K562 (cell line): ENCODE data around the gene METTL15. TPM values are rescaled to one million over a fixed set of nuclear protein-coding genes. Genes with fewer than 3 reads are reported as not detected.

ENCODE experiments used
- ATF1 ChIP-seq, 2 experiments: fragments of 450-650 bp in 1 of 2; IDR thresholded peaks; 2 replicates each; pipeline ENCODE4 v1.6.1; 2016; ENCODE audit warnings: missing compliant biosample characterization in 1 of 2, missing genetic modification characterization in 1 of 2
- CREM ChIP-seq: IDR thresholded peaks from 2 replicates; pipeline ENCODE4 v1.6.1; 2014; ENCODE audit warnings: antibody characterized with exemption, low read depth
- KDM1A ChIP-seq, 2 experiments: fragments of 450-650 bp; IDR thresholded peaks; 2 replicates each; pipeline ENCODE4 v1.6.1; 2016; ENCODE audit warnings: mild to moderate bottlenecking in 2 of 2
- NR4A1 ChIP-seq, 2 experiments: fragments of 250-450 bp in 1 of 2; fragments of 450-650 bp in 1 of 2; sonication (Bioruptor Pico) in 1 of 2; IDR thresholded peaks; 2 replicates each; pipeline versions ENCODE4 v1.4.0 to v1.6.1; 2016 to 2020; ENCODE audit warnings: mild to moderate bottlenecking in 2 of 2, missing compliant biosample characterization in 1 of 2, missing genetic modification characterization in 1 of 2, moderate library complexity in 1 of 2
- SAP30 ChIP-seq: fragments of 200-600 bp; sonication (generic); IDR thresholded peaks from 2 replicates; pipeline ENCODE4 v1.6.1; 2012; ENCODE audit warnings: borderline replicate concordance, low read depth, mild to moderate bottlenecking, moderate library complexity, low read length, control low read depth, inconsistent platforms; ENCODE audit not compliant: insufficient read depth, poor library complexity, severe bottlenecking
- SNIP1 ChIP-seq: fragments of 450-650 bp; IDR thresholded peaks from 2 replicates; pipeline ENCODE4 v1.7.1; 2017; ENCODE audit warnings: low read depth, mild to moderate bottlenecking
- TCF7L2 ChIP-seq: fragments of 150-350 bp; IDR thresholded peaks from 2 replicates; pipeline ENCODE4 v1.6.1; 2016; ENCODE audit warnings: low read depth, mild to moderate bottlenecking, low read length, moderate library complexity
- ZNF121 ChIP-seq: sonication (generic); formaldehyde crosslinking; conservative IDR thresholded peaks from 2 replicates; pipeline ENCODE4 v1.8.0; 2022; ENCODE audit warnings: missing genetic modification reagents
- ZNF217 ChIP-seq: sonication (generic); formaldehyde crosslinking; IDR thresholded peaks from 2 replicates; pipeline ENCODE4 v1.8.0; 2022; ENCODE audit warnings: mild to moderate bottlenecking, missing genetic modification reagents
- ZNF589 ChIP-seq: fragments of 200-800 bp; sonication (Bioruptor generic); IDR thresholded peaks from 2 replicates; pipeline ENCODE4 v1.6.1; 2016; ENCODE audit warnings: low read depth, missing genetic modification characterization, missing compliant biosample characterization
- polyA plus RNA-seq, 8 experiments: library from polyadenylated mRNA; depleted of rRNA in 4 of 8; stranded (reverse) in 5 of 8; unstranded in 3 of 8; fragments of >200 nt; fragmentation: Nextera tagmentation in 2 of 8; fragmentation: Illumina TruSeq in 1 of 8; extraction: Ambion mirVana in 2 of 8; extraction: Trizol in 1 of 8; gene quantifications; 2 replicates each; pipeline versions ENCODE4 v1.2.1 to v1.2.3, GENCODE V29; 2011 to 2014; ENCODE audit warnings: inconsistent platforms in 1 of 8, missing spikeins in 1 of 8
- total RNA-seq, 7 experiments: library from RNA; depleted of rRNA in 6 of 7; stranded (reverse); fragments of >200 nt in 6 of 7; fragmentation: Illumina TruSeq in 2 of 7; extraction: Trizol in 2 of 7; gene quantifications; 2 replicates each; pipeline versions ENCODE4 v1.2.1 to v1.2.3, GENCODE V29; 2011 to 2021; ENCODE audit warnings: low replicate concordance in 1 of 7
- TF ChIP-seq, protein P1 (sequence below): fragments of 150-350 bp; IDR thresholded peaks from 2 replicates; pipeline ENCODE4 v1.6.1; 2014; ENCODE audit warnings: low read depth, mild to moderate bottlenecking, low read length, borderline replicate concordance
- TF ChIP-seq, protein P2 (sequence below): sonication (generic); formaldehyde crosslinking; IDR thresholded peaks from 2 replicates; pipeline ENCODE4 v1.8.1; 2023; ENCODE audit warnings: mild to moderate bottlenecking, missing genetic modification reagents
- TF ChIP-seq, protein P3 (sequence below): fragments of 200-800 bp; sonication (Bioruptor generic); IDR thresholded peaks from 2 replicates; pipeline ENCODE4 v1.6.1; 2016; ENCODE audit warnings: missing genetic modification characterization, missing compliant biosample characterization

Gene METTL15
- total and polyA plus RNA-seq, 9 of the 15 experiments (the other 6 are each of a cell fraction or from before 2014, with no cell fraction given) = 10.7 to 21.7 (median 15.9) TPM

DNA sequence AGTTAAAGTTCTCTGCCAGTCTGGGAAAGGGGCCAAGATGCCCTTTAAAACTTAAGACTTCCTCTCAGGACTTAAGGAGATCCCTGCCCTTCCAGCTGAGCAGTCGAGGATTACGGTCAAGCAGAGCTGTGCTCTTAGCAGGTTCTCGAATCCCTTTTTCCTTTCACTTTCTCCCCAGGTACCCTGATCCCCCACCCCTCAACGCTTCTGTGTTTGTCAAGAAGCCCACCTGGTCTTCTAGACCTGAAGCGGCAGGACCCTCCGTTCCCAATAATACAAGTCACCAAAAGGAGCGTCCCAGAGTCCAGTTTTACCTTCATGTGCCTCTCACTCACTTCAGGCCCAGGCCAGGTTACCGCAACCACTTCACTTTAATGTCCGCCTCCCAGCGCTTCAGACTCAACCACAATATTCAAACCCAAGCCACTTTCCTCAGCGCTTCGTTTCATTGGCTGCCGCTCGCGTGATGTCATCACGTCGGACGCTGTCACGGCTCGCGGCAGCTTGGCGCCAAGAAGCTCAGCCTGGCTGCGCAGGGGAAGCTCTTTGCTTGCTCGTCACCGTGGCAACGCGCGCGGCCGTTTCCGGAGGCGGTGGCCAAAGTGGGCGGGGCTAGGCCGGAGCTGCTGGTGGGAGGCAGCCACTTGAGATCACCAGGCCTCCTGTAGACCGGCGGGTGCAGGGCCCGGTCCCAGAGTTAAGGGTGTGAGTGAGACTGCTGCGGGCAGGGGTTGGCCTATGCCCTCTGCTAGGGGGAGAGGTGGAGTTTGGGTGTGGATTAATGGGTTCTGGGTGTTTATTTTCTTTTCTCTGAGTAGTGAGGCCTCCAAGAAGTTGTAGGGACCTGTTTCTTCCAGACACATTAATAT is at the start of gene METTL15, which contains the start of gene KIF18A (continued):
- TF ChIP-seq ZNF217 (CRISPR knock-in tag) (no peak), ZNF121 (CRISPR knock-in tag) (no peak), ATF1 (CRISPR knock-in tag; IDR thresholded peaks at IDR 0.05) (no peak), ATF1 (tag; IDR thresholded peaks at IDR 0.05) (peak; percentile 98), CREM (peak; percentile 92), KDM1A (IDR thresholded peaks at IDR 0.05) (no peak), ZNF589 (CRISPR knock-in tag) (no peak), SNIP1 (no peak), NR4A1 (CRISPR knock-in tag; IDR thresholded peaks at IDR 0.05) (no peak), NR4A1 (tag; IDR thresholded peaks at IDR 0.05) (no peak), TCF7L2 (no peak), SAP30 (peak; percentile 94)
- TF ChIP-seq, protein P1, sequence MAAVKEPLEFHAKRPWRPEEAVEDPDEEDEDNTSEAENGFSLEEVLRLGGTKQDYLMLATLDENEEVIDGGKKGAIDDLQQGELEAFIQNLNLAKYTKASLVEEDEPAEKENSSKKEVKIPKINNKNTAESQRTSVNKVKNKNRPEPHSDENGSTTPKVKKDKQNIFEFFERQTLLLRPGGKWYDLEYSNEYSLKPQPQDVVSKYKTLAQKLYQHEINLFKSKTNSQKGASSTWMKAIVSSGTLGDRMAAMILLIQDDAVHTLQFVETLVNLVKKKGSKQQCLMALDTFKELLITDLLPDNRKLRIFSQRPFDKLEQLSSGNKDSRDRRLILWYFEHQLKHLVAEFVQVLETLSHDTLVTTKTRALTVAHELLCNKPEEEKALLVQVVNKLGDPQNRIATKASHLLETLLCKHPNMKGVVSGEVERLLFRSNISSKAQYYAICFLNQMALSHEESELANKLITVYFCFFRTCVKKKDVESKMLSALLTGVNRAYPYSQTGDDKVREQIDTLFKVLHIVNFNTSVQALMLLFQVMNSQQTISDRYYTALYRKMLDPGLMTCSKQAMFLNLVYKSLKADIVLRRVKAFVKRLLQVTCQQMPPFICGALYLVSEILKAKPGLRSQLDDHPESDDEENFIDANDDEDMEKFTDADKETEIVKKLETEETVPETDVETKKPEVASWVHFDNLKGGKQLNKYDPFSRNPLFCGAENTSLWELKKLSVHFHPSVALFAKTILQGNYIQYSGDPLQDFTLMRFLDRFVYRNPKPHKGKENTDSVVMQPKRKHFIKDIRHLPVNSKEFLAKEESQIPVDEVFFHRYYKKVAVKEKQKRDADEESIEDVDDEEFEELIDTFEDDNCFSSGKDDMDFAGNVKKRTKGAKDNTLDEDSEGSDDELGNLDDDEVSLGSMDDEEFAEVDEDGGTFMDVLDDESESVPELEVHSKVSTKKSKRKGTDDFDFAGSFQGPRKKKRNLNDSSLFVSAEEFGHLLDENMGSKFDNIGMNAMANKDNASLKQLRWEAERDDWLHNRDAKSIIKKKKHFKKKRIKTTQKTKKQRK = no peak
- TF ChIP-seq, protein P2, sequence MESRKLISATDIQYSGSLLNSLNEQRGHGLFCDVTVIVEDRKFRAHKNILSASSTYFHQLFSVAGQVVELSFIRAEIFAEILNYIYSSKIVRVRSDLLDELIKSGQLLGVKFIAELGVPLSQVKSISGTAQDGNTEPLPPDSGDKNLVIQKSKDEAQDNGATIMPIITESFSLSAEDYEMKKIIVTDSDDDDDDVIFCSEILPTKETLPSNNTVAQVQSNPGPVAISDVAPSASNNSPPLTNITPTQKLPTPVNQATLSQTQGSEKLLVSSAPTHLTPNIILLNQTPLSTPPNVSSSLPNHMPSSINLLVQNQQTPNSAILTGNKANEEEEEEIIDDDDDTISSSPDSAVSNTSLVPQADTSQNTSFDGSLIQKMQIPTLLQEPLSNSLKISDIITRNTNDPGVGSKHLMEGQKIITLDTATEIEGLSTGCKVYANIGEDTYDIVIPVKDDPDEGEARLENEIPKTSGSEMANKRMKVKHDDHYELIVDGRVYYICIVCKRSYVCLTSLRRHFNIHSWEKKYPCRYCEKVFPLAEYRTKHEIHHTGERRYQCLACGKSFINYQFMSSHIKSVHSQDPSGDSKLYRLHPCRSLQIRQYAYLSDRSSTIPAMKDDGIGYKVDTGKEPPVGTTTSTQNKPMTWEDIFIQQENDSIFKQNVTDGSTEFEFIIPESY (CRISPR knock-in tag) = no peak
- TF ChIP-seq, protein P3, sequence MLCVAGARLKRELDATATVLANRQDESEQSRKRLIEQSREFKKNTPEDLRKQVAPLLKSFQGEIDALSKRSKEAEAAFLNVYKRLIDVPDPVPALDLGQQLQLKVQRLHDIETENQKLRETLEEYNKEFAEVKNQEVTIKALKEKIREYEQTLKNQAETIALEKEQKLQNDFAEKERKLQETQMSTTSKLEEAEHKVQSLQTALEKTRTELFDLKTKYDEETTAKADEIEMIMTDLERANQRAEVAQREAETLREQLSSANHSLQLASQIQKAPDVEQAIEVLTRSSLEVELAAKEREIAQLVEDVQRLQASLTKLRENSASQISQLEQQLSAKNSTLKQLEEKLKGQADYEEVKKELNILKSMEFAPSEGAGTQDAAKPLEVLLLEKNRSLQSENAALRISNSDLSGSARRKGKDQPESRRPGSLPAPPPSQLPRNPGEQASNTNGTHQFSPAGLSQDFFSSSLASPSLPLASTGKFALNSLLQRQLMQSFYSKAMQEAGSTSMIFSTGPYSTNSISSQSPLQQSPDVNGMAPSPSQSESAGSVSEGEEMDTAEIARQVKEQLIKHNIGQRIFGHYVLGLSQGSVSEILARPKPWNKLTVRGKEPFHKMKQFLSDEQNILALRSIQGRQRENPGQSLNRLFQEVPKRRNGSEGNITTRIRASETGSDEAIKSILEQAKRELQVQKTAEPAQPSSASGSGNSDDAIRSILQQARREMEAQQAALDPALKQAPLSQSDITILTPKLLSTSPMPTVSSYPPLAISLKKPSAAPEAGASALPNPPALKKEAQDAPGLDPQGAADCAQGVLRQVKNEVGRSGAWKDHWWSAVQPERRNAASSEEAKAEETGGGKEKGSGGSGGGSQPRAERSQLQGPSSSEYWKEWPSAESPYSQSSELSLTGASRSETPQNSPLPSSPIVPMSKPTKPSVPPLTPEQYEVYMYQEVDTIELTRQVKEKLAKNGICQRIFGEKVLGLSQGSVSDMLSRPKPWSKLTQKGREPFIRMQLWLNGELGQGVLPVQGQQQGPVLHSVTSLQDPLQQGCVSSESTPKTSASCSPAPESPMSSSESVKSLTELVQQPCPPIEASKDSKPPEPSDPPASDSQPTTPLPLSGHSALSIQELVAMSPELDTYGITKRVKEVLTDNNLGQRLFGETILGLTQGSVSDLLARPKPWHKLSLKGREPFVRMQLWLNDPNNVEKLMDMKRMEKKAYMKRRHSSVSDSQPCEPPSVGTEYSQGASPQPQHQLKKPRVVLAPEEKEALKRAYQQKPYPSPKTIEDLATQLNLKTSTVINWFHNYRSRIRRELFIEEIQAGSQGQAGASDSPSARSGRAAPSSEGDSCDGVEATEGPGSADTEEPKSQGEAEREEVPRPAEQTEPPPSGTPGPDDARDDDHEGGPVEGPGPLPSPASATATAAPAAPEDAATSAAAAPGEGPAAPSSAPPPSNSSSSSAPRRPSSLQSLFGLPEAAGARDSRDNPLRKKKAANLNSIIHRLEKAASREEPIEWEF = no peak
